Measurements from ENCODE around the gene HLA-E. TPM values are rescaled to one million over a fixed set of nuclear protein-coding genes. Genes with fewer than 3 reads are reported as not detected.
"Not testable (repeated sequence)": the region's sequence is repeated elsewhere in the genome, so short reads cannot be mapped to it uniquely, and the experiment has no call there.

HLA-E gene
- total RNA-seq, 1 experiment from 2014 or later: 125 TPM

- CTCF ChIA-PET; H3K4me3 ChIP-seq; H3K36me3 ChIP-seq (ENCODE audit: low read depth); H3K79me2 ChIP-seq (ENCODE audit: low read depth); H3K9me2 ChIP-seq (ENCODE audit: insufficient read depth); H2AFZ ChIP-seq; intact Hi-C loops (cut with micrococcal nuclease; ENCODE audit: unreplicated experiment); H4K20me1 ChIP-seq (ENCODE audit: insufficient read depth); H3K9me3 ChIP-seq (ENCODE audit: insufficient read depth, low read depth); H3K27me3 ChIP-seq (ENCODE audit: insufficient read depth, low read depth); DNase-seq; H3K27ac ChIP-seq; H3K4me2 ChIP-seq; BruUV-seq (replicated peaks): not testable (repeated sequence)
- POLR2A ChIA-PET (ENCODE audit: unreplicated experiment): interaction anchor here (0.7 kb wide), 2 partner anchors 15 to 366 kb away, joined by 6 to 8 read pairs; no protein-coding TSS in a partner anchor
- H3K4me1 ChIP-seq (replicated peaks; ENCODE audit: insufficient read depth): peaks cover 29% of the 10 kb centered on the region
- H3F3A ChIP-seq (ENCODE audit: insufficient read depth, low read depth): peaks cover 27% of the 10 kb centered on the region
These were observed 28.6 kb downstream of the HLA-E start for GRCh38 chr6:30517767-30518504.

GRCh38 chr6:30518505-30519145 lies 29.3 kb downstream of the HLA-E start:
- H3K36me3 ChIP-seq (ENCODE audit: low read depth); BruUV-seq (replicated peaks); H2AFZ ChIP-seq; H3K4me3 ChIP-seq; DNase-seq; H3K27me3 ChIP-seq (ENCODE audit: insufficient read depth, low read depth); H3K9me3 ChIP-seq (ENCODE audit: insufficient read depth, low read depth); H3K4me2 ChIP-seq; H3K9me2 ChIP-seq (ENCODE audit: insufficient read depth); CTCF ChIA-PET; intact Hi-C loops (cut with micrococcal nuclease; ENCODE audit: unreplicated experiment); H3K27ac ChIP-seq; H3K79me2 ChIP-seq (ENCODE audit: low read depth); H4K20me1 ChIP-seq (ENCODE audit: insufficient read depth): not testable (repeated sequence)
- Histone ChIP-seq H3K4me1 (replicated peaks; ENCODE audit: insufficient read depth) (peaks cover 29% of the 10 kb centered on the region), H3F3A (ENCODE audit: insufficient read depth, low read depth) (peaks cover 27% of the 10 kb centered on the region)
- POLR2A ChIA-PET (ENCODE audit: unreplicated experiment): interaction anchor here (0.7 kb wide), 2 partner anchors 14 to 365 kb away, joined by 6 to 8 read pairs; no protein-coding TSS in a partner anchor

- no TSS peak for BruUV-seq (replicated peaks)
- H3K4me3 ChIP-seq: no peak overlapping the region
- H3F3A ChIP-seq (ENCODE audit: insufficient read depth, low read depth): peaks cover 27% of the 10 kb centered on the region
- H3K79me2 ChIP-seq (ENCODE audit: low read depth): no peaks in the 10 kb centered on the region
- no peaks in the 10 kb centered on the region for H4K20me1 ChIP-seq (ENCODE audit: insufficient read depth)
- peak overlapping the region; percentile 51; the same call in 1 of the 2 replicates for H3K4me2 ChIP-seq
- TF ChIP-seq CTCF (conservative IDR thresholded peaks at IDR 0.05): no peak
- TF ChIP-seq EZH2 (IDR thresholded peaks at IDR 0.05; ENCODE audit: low read depth): no peak
- H2AFZ ChIP-seq: no peak overlapping the region
- H3K9me3 ChIP-seq (ENCODE audit: insufficient read depth, low read depth): 0 out of 2 replicates have a peak, but pooled peaks cover 6% of the 10 kb centered on the region
- peak overlapping the region; percentile 48 for H3K27ac ChIP-seq
- no peaks in the 10 kb centered on the region for H3K9me2 ChIP-seq (ENCODE audit: insufficient read depth)
- H3K4me1 ChIP-seq (replicated peaks; ENCODE audit: insufficient read depth): peaks cover 29% of the 10 kb centered on the region
- DNase-seq: peak in 1 of 2 experiments; percentile 55
- H3K27me3 ChIP-seq (ENCODE audit: insufficient read depth, low read depth): no peaks in the 10 kb centered on the region
- CTCF ChIA-PET: no interaction called here
- POLR2A ChIA-PET (ENCODE audit: unreplicated experiment): no interaction called here
- no peaks in the 10 kb centered on the region for H3K36me3 ChIP-seq (ENCODE audit: low read depth)
- intact Hi-C loops (cut with micrococcal nuclease; ENCODE audit: unreplicated experiment): no loop called here
These were observed 31.2 kb downstream of the HLA-E start for GRCh38 chr6:30520522-30520921.

- ChIA-PET CTCF (interaction anchor here (1.2 kb wide), 1 partner anchor 11 kb away, joined by 3 read pairs; no protein-coding TSS in a partner anchor), POLR2A (ENCODE audit: unreplicated experiment) (interaction anchor here (0.6 kb wide), 1 partner anchor 243 kb away, joined by 3 read pairs; no protein-coding TSS in a partner anchor)
- BruUV-seq (replicated peaks); H2AFZ ChIP-seq; intact Hi-C loops (cut with micrococcal nuclease; ENCODE audit: unreplicated experiment); H3K27me3 ChIP-seq (ENCODE audit: insufficient read depth, low read depth); H3K9me2 ChIP-seq (ENCODE audit: insufficient read depth); H4K20me1 ChIP-seq (ENCODE audit: insufficient read depth); H3K36me3 ChIP-seq (ENCODE audit: low read depth); H3K79me2 ChIP-seq (ENCODE audit: low read depth); H3K9me3 ChIP-seq (ENCODE audit: insufficient read depth, low read depth): not testable (repeated sequence)
- Histone ChIP-seq H3K4me3 (0 out of 2 replicates have a peak overlapping the region, but pooled peaks have one; percentile 9), H3K27ac (peak overlapping the region; percentile 48), H3F3A (ENCODE audit: insufficient read depth, low read depth) (peaks cover 23% of the 10 kb centered on the region), H3K4me2 (peak overlapping the region; percentile 51), H3K4me1 (replicated peaks; ENCODE audit: insufficient read depth) (peaks cover 29% of the 10 kb centered on the region)
- peak; percentile 78 for DNase-seq
These were observed 31.8 kb downstream of the HLA-E start for GRCh38 chr6:30521082-30521481.

- H3K36me3 ChIP-seq (ENCODE audit: low read depth); H3K79me2 ChIP-seq (ENCODE audit: low read depth); H3K27ac ChIP-seq; H3K27me3 ChIP-seq (ENCODE audit: insufficient read depth, low read depth); POLR2A ChIA-PET (ENCODE audit: unreplicated experiment); BruUV-seq (replicated peaks); H3K9me2 ChIP-seq (ENCODE audit: insufficient read depth); H4K20me1 ChIP-seq (ENCODE audit: insufficient read depth); H2AFZ ChIP-seq; intact Hi-C loops (cut with micrococcal nuclease; ENCODE audit: unreplicated experiment); H3K9me3 ChIP-seq (ENCODE audit: insufficient read depth, low read depth); H3K4me3 ChIP-seq; DNase-seq: not testable (repeated sequence)
- peaks cover 14% of the 10 kb centered on the region; the same call in 1 of the 2 replicates for H3F3A ChIP-seq (ENCODE audit: insufficient read depth, low read depth)
- peaks cover 29% of the 10 kb centered on the region for H3K4me1 ChIP-seq (replicated peaks; ENCODE audit: insufficient read depth)
- CTCF ChIA-PET: interaction anchor here (1.2 kb wide), 1 partner anchor 10 kb away, joined by 3 read pairs; no protein-coding TSS in a partner anchor
- H3K4me2 ChIP-seq: peak overlapping the region; percentile 51; the same call in 1 of the 2 replicates
These were observed 32.6 kb downstream of the HLA-E start for GRCh38 chr6:30521952-30522351.

- H3K36me3 ChIP-seq (ENCODE audit: low read depth); BruUV-seq (replicated peaks); H3K4me3 ChIP-seq; H3K27ac ChIP-seq; DNase-seq; H3K9me2 ChIP-seq (ENCODE audit: insufficient read depth); H3K9me3 ChIP-seq (ENCODE audit: insufficient read depth, low read depth); intact Hi-C loops (cut with micrococcal nuclease; ENCODE audit: unreplicated experiment); POLR2A ChIA-PET (ENCODE audit: unreplicated experiment); CTCF ChIA-PET; H3K27me3 ChIP-seq (ENCODE audit: insufficient read depth, low read depth); H2AFZ ChIP-seq; H3K79me2 ChIP-seq (ENCODE audit: low read depth); H4K20me1 ChIP-seq (ENCODE audit: insufficient read depth); H3K4me2 ChIP-seq: not testable (repeated sequence)
- Histone ChIP-seq H3F3A (ENCODE audit: insufficient read depth, low read depth) (peaks cover 23% of the 10 kb centered on the region), H3K4me1 (replicated peaks; ENCODE audit: insufficient read depth) (peaks cover 45% of the 10 kb centered on the region)
These were observed 37.1 kb downstream of the HLA-E start for GRCh38 chr6:30526444-30526843.
